IMR-90 (cell line): ENCODE results near the gene CDRT4. TPM values are rescaled to one million over a fixed set of nuclear protein-coding genes. Genes with fewer than 3 reads are reported as not detected.

ENCODE experiments used
- ATAC-seq: fragments of 200-7000 bp; cut with Tn5 transposase; 2 replicates; pipeline ENCODE4 v1.9.1; 2020; ENCODE audit warnings: low read depth, mild to moderate bottlenecking, moderate library complexity
- BruUV-seq: library from RNA; stranded (reverse); fragments of 400-500 nt; replicated peaks from 2 replicates; lab custom pipeline; 2021; lab: Mats Ljungman, UMichigan
- CTCF ChIA-PET: fragments of 300-600 bp; formaldehyde crosslinking; extraction: SDS; loops from one replicate; lab custom pipeline; 2021; ENCODE audit warnings: antibody characterized with exemption; lab: Yijun Ruan, JAX
- POLR2A ChIA-PET: fragments of 300-600 bp; sonication (Branson Sonifier 250); formaldehyde crosslinking; loops from one replicate; lab custom pipeline; 2022; ENCODE audit warnings: antibody characterized with exemption; ENCODE audit not compliant: unreplicated experiment; lab: Charles Lee
- DNase-seq: peaks from one replicate; pipeline ENCODE4 v3.0.0; 2013
- H2AFZ ChIP-seq: replicated peaks from 2 replicates; pipeline ENCODE3; 2013; ENCODE audit warnings: low read length, mild to moderate bottlenecking; ENCODE audit not compliant: poor library complexity
- H2AK5ac ChIP-seq: 2 replicates; pipeline ENCODE4 v1.6.1; 2013; ENCODE audit warnings: low read depth, low read length, inconsistent platforms
- H2AK9ac ChIP-seq: replicated peaks from 2 replicates; pipeline ENCODE3; 2013; ENCODE audit warnings: mild to moderate bottlenecking, low read depth, low read length, moderate library complexity; ENCODE audit not compliant: poor library complexity
- H2BK120ac ChIP-seq: 2 replicates; pipeline ENCODE4 v1.6.1; 2013; ENCODE audit warnings: low read depth, low read length, inconsistent platforms
- H2BK15ac ChIP-seq: 3 replicates; pipeline ENCODE4 v1.6.1; 2013; ENCODE audit warnings: low read depth, low read length, inconsistent platforms
- H2BK20ac ChIP-seq: 2 replicates; pipeline ENCODE4 v1.6.1; 2013; ENCODE audit warnings: low read depth, mild to moderate bottlenecking, inconsistent platforms, low read length, moderate library complexity
- H2BK5ac ChIP-seq: 2 replicates; pipeline ENCODE4 v1.6.1; 2013; ENCODE audit warnings: mild to moderate bottlenecking, low read depth, low read length, inconsistent platforms; ENCODE audit not compliant: poor library complexity, severe bottlenecking
- H3K14ac ChIP-seq: replicated peaks from 2 replicates; pipeline ENCODE4 v1.6.1; 2013; ENCODE audit warnings: low read depth, low read length, inconsistent platforms
- H3K18ac ChIP-seq: 2 replicates; pipeline ENCODE4 v1.6.1; 2013; ENCODE audit warnings: low read depth, low read length, control low read depth
- H3K23ac ChIP-seq: 2 replicates; pipeline ENCODE4 v1.6.1; 2013; ENCODE audit warnings: low read depth, low read length, inconsistent platforms
- H3K27ac ChIP-seq: 2 replicates; pipeline ENCODE4 v1.5.1; 2013; ENCODE audit warnings: mild to moderate bottlenecking, control low read depth, low read length; ENCODE audit not compliant: insufficient read depth
- H3K27me3 ChIP-seq: 2 replicates; pipeline ENCODE4 v1.6.1; 2013; ENCODE audit warnings: low read length; ENCODE audit not compliant: control insufficient read depth, insufficient read depth
- H3K36me3 ChIP-seq: 2 replicates; pipeline ENCODE4 v1.6.1; 2013; ENCODE audit warnings: low read length, mixed read lengths; ENCODE audit not compliant: control insufficient read depth, insufficient read depth
- H3K4ac ChIP-seq: 2 replicates; pipeline ENCODE4 v1.6.1; 2013; ENCODE audit warnings: low read depth, low read length, inconsistent platforms
- H3K4me1 ChIP-seq: 2 replicates; pipeline ENCODE4 v1.6.1; 2013; ENCODE audit warnings: low read length, mixed read lengths; ENCODE audit not compliant: control insufficient read depth, insufficient read depth
- H3K4me2 ChIP-seq: 2 replicates; pipeline ENCODE4 v1.6.1; 2013; ENCODE audit warnings: low read depth, mild to moderate bottlenecking, control low read depth, low read length, moderate library complexity
- H3K4me3 ChIP-seq: 2 replicates; pipeline ENCODE4 v1.5.1; 2013; ENCODE audit warnings: low read depth, mild to moderate bottlenecking, control low read depth, low read length, moderate library complexity; ENCODE audit not compliant: insufficient read depth
- H3K56ac ChIP-seq: 2 replicates; pipeline ENCODE4 v1.6.1; 2013; ENCODE audit warnings: low read length, inconsistent platforms; ENCODE audit not compliant: insufficient read depth; ENCODE audit errors: extremely low read depth
- H3K79me1 ChIP-seq, 2 experiments: 2 replicates each; pipeline ENCODE4 v1.6.1; 2013; ENCODE audit warnings: low read length in 2 of 2, inconsistent platforms in 1 of 2, low read depth in 1 of 2
- H3K9ac ChIP-seq: 2 replicates; pipeline ENCODE4 v1.6.1; 2013; ENCODE audit warnings: low read depth, low read length, control low read depth
- H3K9me1 ChIP-seq: 2 replicates; pipeline ENCODE4 v1.6.1; 2013; ENCODE audit warnings: low read length, inconsistent platforms; ENCODE audit not compliant: insufficient read depth
- H3K9me3 ChIP-seq: 2 replicates; pipeline ENCODE4 v1.6.1; 2013; ENCODE audit warnings: low read length; ENCODE audit not compliant: control insufficient read depth, insufficient read depth
- H4K20me1 ChIP-seq: 2 replicates; pipeline ENCODE4 v1.6.1; 2013; ENCODE audit warnings: low read length, inconsistent platforms; ENCODE audit not compliant: insufficient read depth
- H4K5ac ChIP-seq: 2 replicates; pipeline ENCODE4 v1.6.1; 2013; ENCODE audit warnings: mild to moderate bottlenecking, low read depth, low read length, control low read depth
- H4K8ac ChIP-seq, 2 experiments: 2 replicates each; pipeline ENCODE4 v1.6.1; 2013; ENCODE audit warnings: low read depth in 2 of 2, low read length in 2 of 2, control low read depth in 1 of 2, inconsistent platforms in 1 of 2
- H4K91ac ChIP-seq: 2 replicates; pipeline ENCODE4 v1.6.1; 2013; ENCODE audit warnings: low read depth, low read length, inconsistent platforms; ENCODE audit not compliant: insufficient read depth
- CEBPB ChIP-seq: IDR thresholded peaks from 2 replicates; pipeline ENCODE4 v1.6.1; 2012; ENCODE audit warnings: low read depth, low read length, improper control_type of control experiment
- CHD1 ChIP-seq: IDR thresholded peaks from 2 replicates; pipeline ENCODE4 v1.6.1; 2012; ENCODE audit warnings: low read depth, low read length, improper control_type of control experiment
- ELK1 ChIP-seq: fragments of 150-350 bp; IDR thresholded peaks from 2 replicates; pipeline ENCODE4 v1.6.1; 2016; ENCODE audit warnings: low read depth, mild to moderate bottlenecking, low read length, moderate library complexity, borderline replicate concordance
- MAFK ChIP-seq: IDR thresholded peaks from 2 replicates; pipeline ENCODE4 v1.6.1; 2012; ENCODE audit warnings: low read depth, low read length, improper control_type of control experiment
- MXI1 ChIP-seq: IDR thresholded peaks from 2 replicates; pipeline ENCODE4 v1.6.1; 2012; ENCODE audit warnings: low read depth, mild to moderate bottlenecking, low read length, moderate library complexity, borderline replicate concordance
- NFE2L2 ChIP-seq: fragments of 150-350 bp; IDR thresholded peaks from 2 replicates; pipeline ENCODE4 v1.6.1; 2016; ENCODE audit warnings: low read depth, mild to moderate bottlenecking, low read length
- POLR2A ChIP-seq: IDR thresholded peaks from 2 replicates; pipeline ENCODE4 v1.6.1; 2012; ENCODE audit warnings: mild to moderate bottlenecking, low read depth, low read length
- RAD21 ChIP-seq: IDR thresholded peaks from 2 replicates; pipeline ENCODE4 v1.6.1; 2012; ENCODE audit warnings: low read length, improper control_type of control experiment
- RCOR1 ChIP-seq: IDR thresholded peaks from 2 replicates; pipeline ENCODE4 v1.6.1; 2012; ENCODE audit warnings: mild to moderate bottlenecking, low read length, improper control_type of control experiment; ENCODE audit not compliant: insufficient replicate concordance
- RFX5 ChIP-seq: IDR thresholded peaks from 2 replicates; pipeline ENCODE4 v1.8.0; 2012; ENCODE audit warnings: low read depth, mild to moderate bottlenecking, low read length, moderate library complexity
- SMC3 ChIP-seq: fragments of 150-350 bp; IDR thresholded peaks from 2 replicates; pipeline ENCODE4 v1.6.1; 2016; ENCODE audit warnings: low read depth, mild to moderate bottlenecking, antibody characterized with exemption, low read length, moderate library complexity
- USF2 ChIP-seq: fragments of 150-350 bp; IDR thresholded peaks from 2 replicates; pipeline ENCODE4 v1.6.1; 2017; ENCODE audit warnings: mild to moderate bottlenecking, antibody characterized with exemption, low read length, low read depth
- WGBS, 2 experiments: methylation state at CpG; one replicate each; pipeline versions ENCODE4 v1.1.5 to v1.1.7; 2013; ENCODE audit warnings: missing lambda C conversion rate in 2 of 2; ENCODE audit not compliant: insufficient read length in 1 of 2; ENCODE audit errors: extremely low coverage in 2 of 2; 5-methylcytosine and 5-hydroxymethylcytosine counted together
- dilution Hi-C: fragments of 300-500 bp; cut with HindIII; formaldehyde crosslinking; loops from one replicate; pipeline ENCODE4 v1.14.3; 2018; ENCODE audit warnings: low sequenced_read_pairs; ENCODE audit not compliant: unreplicated experiment
- in situ Hi-C: fragments of 300-500 bp; cut with MboI; formaldehyde crosslinking; loops from 3 replicates; pipeline ENCODE4 v1.14.3; 2019; ENCODE audit warnings: low sequenced_read_pairs, inconsistent platforms, mixed read lengths
- intact Hi-C: fragments of 100-400 bp; cut with micrococcal nuclease; formaldehyde crosslinking; loops from 2 replicates; pipeline ENCODE4 v1.10.0; 2022
- polyA plus RNA-seq, 3 experiments: library from polyadenylated mRNA; depleted of rRNA; stranded (reverse); fragments of >200 nt; gene quantifications; 2 replicates each; pipeline ENCODE4 v1.2.3, GENCODE V29; 2012; ENCODE audit warnings: low replicate concordance in 1 of 3
- total RNA-seq: library from RNA; depleted of rRNA; stranded (reverse); fragments of >200 nt; gene quantifications from 2 replicates; pipeline ENCODE4 v1.2.3, GENCODE V29; 2012
- TF ChIP-seq, protein P1 (sequence below): conservative IDR thresholded peaks from 2 replicates; pipeline ENCODE4 v1.5.1; 2012; ENCODE audit warnings: mild to moderate bottlenecking, low read depth, low read length, improper control_type of control experiment

CDRT4 gene
- total and polyA plus RNA-seq, 2 of the 4 experiments (the other 2 are of a cell fraction) = 0.90 to 3.7 TPM

- TF ChIP-seq RFX5 = no peak
These were observed 78.9 kb downstream of the CDRT4 start (continued) for GRCh38 chr17:15388356-15389041.

DNA sequence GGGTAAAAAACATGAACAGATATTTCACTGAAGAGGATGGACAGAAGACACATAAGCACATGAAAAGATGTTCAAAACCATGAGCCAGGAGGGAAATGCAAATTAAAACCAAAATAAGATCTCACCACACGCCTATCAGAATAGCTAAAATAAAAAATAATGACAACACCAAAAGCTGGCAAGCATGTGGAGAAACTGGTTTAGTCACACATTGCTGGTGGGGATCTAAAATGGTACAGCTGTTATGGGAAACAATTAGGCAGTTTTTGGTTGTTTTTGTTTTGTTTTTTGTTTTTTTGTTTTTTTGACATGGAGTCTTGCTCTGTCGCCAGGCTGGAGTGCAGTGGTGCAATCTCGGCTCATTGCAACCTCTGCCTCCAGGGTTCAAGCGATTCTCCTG is 81.3 kb downstream of the CDRT4 start:
- dilution Hi-C loops = no loop called here
- TF ChIP-seq, protein P1, sequence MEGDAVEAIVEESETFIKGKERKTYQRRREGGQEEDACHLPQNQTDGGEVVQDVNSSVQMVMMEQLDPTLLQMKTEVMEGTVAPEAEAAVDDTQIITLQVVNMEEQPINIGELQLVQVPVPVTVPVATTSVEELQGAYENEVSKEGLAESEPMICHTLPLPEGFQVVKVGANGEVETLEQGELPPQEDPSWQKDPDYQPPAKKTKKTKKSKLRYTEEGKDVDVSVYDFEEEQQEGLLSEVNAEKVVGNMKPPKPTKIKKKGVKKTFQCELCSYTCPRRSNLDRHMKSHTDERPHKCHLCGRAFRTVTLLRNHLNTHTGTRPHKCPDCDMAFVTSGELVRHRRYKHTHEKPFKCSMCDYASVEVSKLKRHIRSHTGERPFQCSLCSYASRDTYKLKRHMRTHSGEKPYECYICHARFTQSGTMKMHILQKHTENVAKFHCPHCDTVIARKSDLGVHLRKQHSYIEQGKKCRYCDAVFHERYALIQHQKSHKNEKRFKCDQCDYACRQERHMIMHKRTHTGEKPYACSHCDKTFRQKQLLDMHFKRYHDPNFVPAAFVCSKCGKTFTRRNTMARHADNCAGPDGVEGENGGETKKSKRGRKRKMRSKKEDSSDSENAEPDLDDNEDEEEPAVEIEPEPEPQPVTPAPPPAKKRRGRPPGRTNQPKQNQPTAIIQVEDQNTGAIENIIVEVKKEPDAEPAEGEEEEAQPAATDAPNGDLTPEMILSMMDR = no peak
- TF ChIP-seq POLR2A (no peak), CEBPB (no peak), RFX5 (no peak), NFE2L2 (no peak), USF2 (no peak), RAD21 (no peak), CHD1 (no peak), RCOR1 (no peak), MAFK (no peak), SMC3 (no peak), ELK1 (no peak), MXI1 (no peak)

More for the DNA sequence above, 81.3 kb downstream of the CDRT4 start:
- Histone ChIP-seq H3K36me3 (no peaks in the 10 kb centered on the region), H4K8ac (no peak overlapping the region), H3K9me1 (0 out of 2 replicates have a peak, but pooled peaks cover 3% of the 10 kb centered on the region), H4K20me1 (no peaks in the 10 kb centered on the region), H3K4ac (no peak overlapping the region), H3K56ac (no peak overlapping the region), H3K27me3 (no peaks in the 10 kb centered on the region; the same call in 1 of the 2 replicates), H2BK15ac (no peak overlapping the region), H3K9me3 (no peaks in the 10 kb centered on the region), H2BK120ac (0 out of 2 replicates have a peak overlapping the region, but pooled peaks have one; percentile 3), H3K4me3 (no peak overlapping the region), H3K9ac (no peak overlapping the region), H4K5ac (no peak overlapping the region; the same call in 1 of the 2 replicates), H3K14ac (no peak overlapping the region), H2BK20ac (0 out of 2 replicates have a peak overlapping the region, but pooled peaks have one; percentile 43), H3K18ac (peak overlapping the region; percentile 77; the same call in 1 of the 2 replicates), H2BK5ac (no peak overlapping the region), H4K91ac (0 out of 2 replicates have a peak overlapping the region, but pooled peaks have one; percentile 6), H2AFZ (no peak overlapping the region), H3K23ac (no peak overlapping the region), H2AK5ac (no peak overlapping the region), H3K4me2 (no peak overlapping the region), H3K27ac (peak overlapping the region; percentile 66; the same call in 1 of the 2 replicates), H2AK9ac (no peak overlapping the region), H3K4me1 (peaks cover 7% of the 10 kb centered on the region), H3K79me1 (no peaks in the 10 kb centered on the region)
- no TSS peak for BruUV-seq
- DNase-seq (no peak), ATAC-seq (no peak)
- ChIA-PET CTCF (no interaction called here), POLR2A (no interaction called here)
- intact Hi-C loops = no loop called here
- no CpG with 5 or more reads among the region's 4 CpGs for WGBS, 2 experiments
- in situ Hi-C loops = no loop called here
